ENCODE measurements around the gene ATP9A.

GRCh38 chr20:51665543-51666118, 102.6 kb downstream of the ATP9A start:
- TF ChIP-seq CTCF (IDR thresholded peaks at IDR 0.05; ENCODE audit: low read depth, low read length, missing input control) (no peak), REST (IDR thresholded peaks at IDR 0.05) (no peak), RAD21 (IDR thresholded peaks at IDR 0.05) (no peak), YY1 (IDR thresholded peaks at IDR 0.05) (no peak), EGR1 (IDR thresholded peaks at IDR 0.05; ENCODE audit: low read depth in 2 of 2) (no peak), HNF4A (conservative IDR thresholded peaks at IDR 0.05) (no peak), JUND (IDR thresholded peaks at IDR 0.05) (no peak)

Data from liver (tissue), 3 donors.